ENCODE measurements around the gene GLDC. TPM values are rescaled to one million over a fixed set of nuclear protein-coding genes. Genes with fewer than 3 reads are reported as not detected.
A peak's percentile ranks its signal among the peaks of the same experiment; 100 is the strongest.
"Not testable (repeated sequence)": the region's sequence is repeated elsewhere in the genome, so short reads cannot be mapped to it uniquely, and the experiment has no call there.

The GLDC gene
- under 1 TPM; 0.32 to 0.52 TPM for total RNA-seq
- long read RNA-seq, donor 1: 0 reads
- long read RNA-seq, donor 2, partial matches to known transcripts: 1 of 1 reads
- long read RNA-seq, donor 2, other reads (novel, unspliced or antisense): 0 of 1 reads

GRCh38 chr9:6645355-6646292 is at the start of gene GLDC:
TSS of gene GLDC (minus strand) at chr9:6645729. CDS start at chr9:6645499, 230 bp downstream.
- peak; percentile 79 for DNase-seq (ENCODE audit: low spot score)
- intact Hi-C loops (cut with DNase I): no loop called here

- DNase-seq (ENCODE audit: low spot score): no peak
- intact Hi-C loops (cut with DNase I): no loop called here
These were observed 47.4 kb upstream of the GLDC start for GRCh38 chr9:6692881-6693361.

GRCh38 chr9:6692433-6692832 is 46.9 kb upstream of the GLDC start:
- intact Hi-C loops (cut with DNase I): no loop called here
- no peak for DNase-seq (ENCODE audit: low spot score)

DNA sequence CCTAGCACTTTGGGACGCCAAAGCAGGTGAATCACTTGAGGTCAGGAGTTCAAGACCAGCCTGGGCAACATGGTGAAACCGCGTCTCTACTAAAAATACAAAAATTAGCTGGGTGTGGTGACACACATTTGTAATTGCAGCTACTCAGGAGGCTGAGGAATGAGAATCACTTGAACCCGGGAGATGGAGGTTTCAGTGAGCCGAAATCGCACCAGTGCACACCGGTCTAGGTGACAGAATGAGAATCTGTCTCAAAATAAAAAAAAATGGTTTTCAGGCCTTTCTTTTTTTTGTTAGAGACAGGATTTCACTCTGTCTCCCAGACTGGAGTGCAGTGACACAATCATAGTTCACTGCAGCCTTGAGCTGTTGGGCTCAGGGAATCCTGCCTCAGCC is 45.1 kb upstream of the GLDC start:
- DNase-seq (ENCODE audit: low spot score); intact Hi-C loops (cut with DNase I): not testable (repeated sequence)

GRCh38 chr9:6689893-6690674 is 44.6 kb upstream of the GLDC start:
- intact Hi-C loops (cut with DNase I): no loop called here
- DNase-seq (ENCODE audit: low spot score): no peak

DNA sequence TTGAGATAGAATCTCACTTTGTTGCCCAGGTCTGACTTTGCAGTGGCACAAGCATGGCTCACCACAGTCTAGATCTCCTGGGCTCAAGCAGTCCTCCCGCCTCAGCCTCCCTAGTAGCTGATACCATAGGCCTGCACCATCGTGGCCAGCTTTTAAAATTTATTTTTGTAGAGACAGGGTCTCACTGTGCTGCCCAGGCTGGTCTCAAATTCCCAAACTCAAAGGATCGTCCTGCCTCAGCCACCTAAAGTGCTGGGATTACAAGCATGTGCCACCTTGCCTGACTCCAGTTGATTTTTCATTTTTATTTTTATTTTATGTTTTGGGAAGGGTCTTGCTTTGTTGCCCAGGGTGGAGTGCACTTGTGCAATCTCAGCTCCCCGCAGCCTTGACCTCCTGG is 41.7 kb upstream of the GLDC start:
- intact Hi-C loops (cut with DNase I): no loop called here
- DNase-seq (ENCODE audit: low spot score): no peak

GRCh38 chr9:6686396-6686795 is 40.9 kb upstream of the GLDC start:
- intact Hi-C loops (cut with DNase I): no loop called here
- DNase-seq (ENCODE audit: low spot score): no peak

DNA sequence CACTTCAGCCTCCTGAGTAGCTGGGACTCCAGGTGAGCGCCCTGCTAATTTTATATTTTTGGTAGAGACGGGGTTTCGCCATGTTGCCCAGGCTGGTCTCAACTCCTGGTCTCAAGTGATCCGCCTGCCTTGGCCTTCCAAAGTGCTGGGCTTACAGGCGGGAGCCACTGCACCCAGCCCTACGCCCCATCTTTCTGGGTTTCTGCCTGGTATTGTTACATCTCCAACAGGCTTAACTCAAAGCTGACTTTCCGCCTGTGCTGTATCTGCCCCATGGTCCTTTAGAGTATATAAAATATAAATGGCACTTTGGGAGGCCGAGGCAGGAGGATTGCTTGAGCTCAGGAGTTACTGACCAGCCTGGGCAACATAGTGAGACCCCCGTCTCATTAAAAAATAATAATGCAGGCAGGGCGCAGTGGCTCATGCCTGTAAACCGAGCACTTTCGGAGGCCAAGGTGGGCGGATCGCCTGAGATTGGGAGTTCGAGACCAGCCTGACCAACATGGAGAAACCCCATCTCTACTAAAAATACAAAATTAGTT is 36.5 kb upstream of the GLDC start:
- no peak for DNase-seq (ENCODE audit: low spot score)
- intact Hi-C loops (cut with DNase I): no loop called here

GRCh38 chr9:6681147-6681956 is 35.8 kb upstream of the GLDC start:
- peak; percentile 99 for DNase-seq (ENCODE audit: low spot score)
- intact Hi-C loops (cut with DNase I): no loop called here

- DNase-seq (ENCODE audit: low spot score): no peak
- intact Hi-C loops (cut with DNase I): no loop called here
These were observed 35.2 kb upstream of the GLDC start for GRCh38 chr9:6680797-6681146.

GRCh38 chr9:6677803-6678202 is 32.3 kb upstream of the GLDC start:
- intact Hi-C loops (cut with DNase I): no loop called here

GRCh38 chr9:6676254-6676921 is 30.9 kb upstream of the GLDC start:
- intact Hi-C loops (cut with DNase I): no loop called here
- no peak for DNase-seq (ENCODE audit: low spot score)

More at GRCh38 chr9:6677803-6678202, 32.3 kb upstream of the GLDC start:
- DNase-seq (ENCODE audit: low spot score): no peak

- intact Hi-C loops (cut with DNase I): no loop called here
- DNase-seq (ENCODE audit: low spot score): no peak
These were observed 29.7 kb upstream of the GLDC start for GRCh38 chr9:6675268-6675667.

DNA sequence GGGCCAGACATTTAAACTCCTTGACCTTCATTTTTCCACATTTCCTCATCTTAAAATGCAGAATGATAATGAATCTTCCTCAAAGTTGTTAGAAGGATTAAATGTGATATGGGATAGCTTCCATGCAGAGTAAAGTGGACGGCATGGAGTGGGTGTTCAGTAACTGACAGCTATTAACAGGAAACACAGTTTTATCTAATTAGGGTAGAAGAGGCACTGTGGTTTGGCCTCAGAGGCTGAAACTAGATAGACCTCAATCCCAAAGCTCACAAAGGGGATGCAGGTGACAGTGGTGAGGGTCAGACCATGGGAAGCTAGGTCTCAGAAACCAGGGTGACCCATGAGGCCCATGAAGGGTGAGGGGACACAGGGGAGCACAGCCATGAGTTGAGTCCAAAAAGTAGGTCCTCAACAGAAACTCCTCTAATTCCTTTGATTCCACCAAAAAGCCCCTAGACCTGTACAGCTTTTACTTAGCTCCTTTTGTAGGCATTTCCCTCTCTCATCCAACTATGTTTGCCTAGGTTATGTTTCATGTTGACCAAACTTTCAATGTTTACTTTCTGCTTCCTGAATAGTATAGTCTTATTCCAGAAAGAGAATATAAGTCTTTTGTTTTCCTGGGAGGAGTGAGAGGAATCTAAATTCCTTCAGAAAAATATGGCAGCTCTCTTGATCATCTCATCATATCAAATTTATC is 27.9 kb upstream of the GLDC start:
- intact Hi-C loops (cut with DNase I): loop anchor here in 1 of 2 donors (5.0 kb wide), 1 partner anchor 91 kb away; no protein-coding TSS in a partner anchor
- DNase-seq (ENCODE audit: low spot score): no peak

- no peak for DNase-seq (ENCODE audit: low spot score)
- intact Hi-C loops (cut with DNase I): loop anchor here in 1 of 2 donors (5.0 kb wide), 1 partner anchor 90 kb away; no protein-coding TSS in a partner anchor
These were observed 26.6 kb upstream of the GLDC start for GRCh38 chr9:6672118-6672517.

GRCh38 chr9:6671416-6671815 is 25.9 kb upstream of the GLDC start:
- DNase-seq (ENCODE audit: low spot score): no peak
- intact Hi-C loops (cut with DNase I): loop anchor here in 1 of 2 donors (5.0 kb wide), 1 partner anchor 89 kb away; no protein-coding TSS in a partner anchor

GRCh38 chr9:6669881-6670280 is 24.4 kb upstream of the GLDC start:
- intact Hi-C loops (cut with DNase I): loop anchor here (5.0 to 10.0 kb wide), 2 partner anchors 88 to 315 kb away; no protein-coding TSS in a partner anchor
- DNase-seq (ENCODE audit: low spot score): no peak

Data from posterior vena cava (tissue), 2 donors.